Neural progenitor cell (in vitro differentiated cells): ENCODE results near the gene NDUFAF5.

Experiments
- EZH2 ChIP-seq: fragments of 200-600 bp; sonication (generic); IDR thresholded peaks from 2 replicates; pipeline ENCODE4 v1.6.1; 2017; ENCODE audit warnings: antibody characterized with exemption, mild to moderate bottlenecking, moderate library complexity
- TF ChIP-seq, protein P1 (sequence below): fragments of 200-600 bp; sonication (generic); IDR thresholded peaks from 2 replicates; pipeline ENCODE4 v1.5.1; 2017; ENCODE audit warnings: antibody characterized with exemption, mild to moderate bottlenecking

DNA sequence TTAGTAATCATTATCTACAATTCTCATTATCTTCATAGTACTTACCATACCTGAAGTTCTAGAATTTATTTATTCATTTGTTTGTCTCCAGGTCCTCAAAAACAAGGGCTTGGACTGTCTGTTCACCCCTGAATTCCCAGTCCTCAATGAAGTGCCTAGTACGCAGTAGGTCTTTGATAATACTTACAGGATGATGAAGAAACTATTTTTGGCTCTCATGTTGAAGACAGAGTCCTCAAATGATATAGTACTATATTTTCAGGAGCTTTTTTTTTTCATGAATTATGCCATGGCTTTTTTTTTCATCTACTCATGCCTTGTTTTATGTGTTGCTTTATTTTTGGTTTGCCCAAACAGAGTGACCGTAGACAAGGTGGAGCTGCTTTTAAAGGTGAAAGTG, 66.5 kb downstream of the NDUFAF5 start:
- TF ChIP-seq, protein P1, sequence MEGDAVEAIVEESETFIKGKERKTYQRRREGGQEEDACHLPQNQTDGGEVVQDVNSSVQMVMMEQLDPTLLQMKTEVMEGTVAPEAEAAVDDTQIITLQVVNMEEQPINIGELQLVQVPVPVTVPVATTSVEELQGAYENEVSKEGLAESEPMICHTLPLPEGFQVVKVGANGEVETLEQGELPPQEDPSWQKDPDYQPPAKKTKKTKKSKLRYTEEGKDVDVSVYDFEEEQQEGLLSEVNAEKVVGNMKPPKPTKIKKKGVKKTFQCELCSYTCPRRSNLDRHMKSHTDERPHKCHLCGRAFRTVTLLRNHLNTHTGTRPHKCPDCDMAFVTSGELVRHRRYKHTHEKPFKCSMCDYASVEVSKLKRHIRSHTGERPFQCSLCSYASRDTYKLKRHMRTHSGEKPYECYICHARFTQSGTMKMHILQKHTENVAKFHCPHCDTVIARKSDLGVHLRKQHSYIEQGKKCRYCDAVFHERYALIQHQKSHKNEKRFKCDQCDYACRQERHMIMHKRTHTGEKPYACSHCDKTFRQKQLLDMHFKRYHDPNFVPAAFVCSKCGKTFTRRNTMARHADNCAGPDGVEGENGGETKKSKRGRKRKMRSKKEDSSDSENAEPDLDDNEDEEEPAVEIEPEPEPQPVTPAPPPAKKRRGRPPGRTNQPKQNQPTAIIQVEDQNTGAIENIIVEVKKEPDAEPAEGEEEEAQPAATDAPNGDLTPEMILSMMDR, result no peak
- no peak for TF ChIP-seq EZH2
